ENCODE results near the gene MLEC.

DNA sequence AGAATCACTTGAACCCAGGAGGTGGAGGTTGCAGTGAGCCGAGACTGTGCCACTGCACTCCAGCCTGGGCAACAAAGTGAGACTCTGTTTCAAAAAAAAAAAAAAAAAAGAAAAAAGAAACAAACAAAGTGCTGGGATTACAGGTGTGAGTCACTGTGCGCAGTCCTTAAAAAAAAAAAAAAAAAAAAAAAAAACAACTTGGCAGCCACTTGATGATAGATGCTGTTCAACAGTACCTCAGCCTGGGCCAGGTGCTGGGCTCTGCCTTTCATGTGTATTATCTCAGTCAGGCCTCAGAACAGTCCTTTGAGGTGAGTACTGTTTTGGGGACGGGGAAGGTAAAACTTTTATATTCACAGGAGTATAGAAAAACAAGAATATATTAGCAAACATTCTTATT lies 48.2 kb downstream of the MLEC start:
- TF ChIP-seq POLR2A (IDR thresholded peaks at IDR 0.05) (no peak), POLR2AphosphoS5 (IDR thresholded peaks at IDR 0.05) (no peak), EP300 (IDR thresholded peaks at IDR 0.05) (no peak)
- TF ChIP-seq, protein P1, sequence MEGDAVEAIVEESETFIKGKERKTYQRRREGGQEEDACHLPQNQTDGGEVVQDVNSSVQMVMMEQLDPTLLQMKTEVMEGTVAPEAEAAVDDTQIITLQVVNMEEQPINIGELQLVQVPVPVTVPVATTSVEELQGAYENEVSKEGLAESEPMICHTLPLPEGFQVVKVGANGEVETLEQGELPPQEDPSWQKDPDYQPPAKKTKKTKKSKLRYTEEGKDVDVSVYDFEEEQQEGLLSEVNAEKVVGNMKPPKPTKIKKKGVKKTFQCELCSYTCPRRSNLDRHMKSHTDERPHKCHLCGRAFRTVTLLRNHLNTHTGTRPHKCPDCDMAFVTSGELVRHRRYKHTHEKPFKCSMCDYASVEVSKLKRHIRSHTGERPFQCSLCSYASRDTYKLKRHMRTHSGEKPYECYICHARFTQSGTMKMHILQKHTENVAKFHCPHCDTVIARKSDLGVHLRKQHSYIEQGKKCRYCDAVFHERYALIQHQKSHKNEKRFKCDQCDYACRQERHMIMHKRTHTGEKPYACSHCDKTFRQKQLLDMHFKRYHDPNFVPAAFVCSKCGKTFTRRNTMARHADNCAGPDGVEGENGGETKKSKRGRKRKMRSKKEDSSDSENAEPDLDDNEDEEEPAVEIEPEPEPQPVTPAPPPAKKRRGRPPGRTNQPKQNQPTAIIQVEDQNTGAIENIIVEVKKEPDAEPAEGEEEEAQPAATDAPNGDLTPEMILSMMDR (IDR thresholded peaks at IDR 0.05): no peak
